Suprapubic skin (tissue), 4 donors: ENCODE results near the gene TMEM186. TPM values are rescaled to one million over a fixed set of nuclear protein-coding genes. Genes with fewer than 3 reads are reported as not detected.
"Not testable (repeated sequence)": the region's sequence is repeated elsewhere in the genome, so short reads cannot be mapped to it uniquely, and the experiment has no call there.

Experiments used
- DNase-seq, 2 donors: peaks; one replicate each; pipeline ENCODE4 v3.0.0-alpha.2; 2019; ENCODE audit warnings: low spot score in 2 of 2
- H3K27ac ChIP-seq: fragments of 200-600 bp; sonication (generic); one replicate; pipeline ENCODE4 v1.5.1; 2019
- H3K27me3 ChIP-seq: fragments of 200-600 bp; sonication (generic); one replicate; pipeline ENCODE4 v1.5.1; 2019
- H3K36me3 ChIP-seq: fragments of 200-600 bp; sonication (generic); one replicate; pipeline ENCODE4 v1.5.1; 2019
- H3K4me1 ChIP-seq: fragments of 200-600 bp; sonication (generic); one replicate; pipeline ENCODE4 v1.5.1; 2019
- H3K4me3 ChIP-seq: fragments of 200-600 bp; sonication (generic); one replicate; pipeline ENCODE4 v1.5.1; 2019; ENCODE audit warnings: mild to moderate bottlenecking
- H3K9me3 ChIP-seq: fragments of 200-600 bp; sonication (generic); one replicate; pipeline ENCODE4 v1.5.1; 2019
- CTCF ChIP-seq, 2 donors: fragments of 200-600 bp in 1 of 2; fragments of 450-650 bp in 1 of 2; sonication (generic) in 1 of 2; IDR thresholded peaks; one replicate each; pipeline ENCODE4 v1.5.1; 2016 to 2019; ENCODE audit warnings: antibody characterized with exemption in 2 of 2, mild to moderate bottlenecking in 1 of 2, moderate library complexity in 1 of 2
- EP300 ChIP-seq: sonication (generic); formaldehyde crosslinking; IDR thresholded peaks from one replicate; pipeline ENCODE4 v1.6.1; 2017; ENCODE audit warnings: antibody characterized with exemption
- POLR2A ChIP-seq, 2 donors: fragments of 450-650 bp; IDR thresholded peaks; one replicate each; pipeline ENCODE4 v1.6.1; 2017; ENCODE audit warnings: antibody characterized with exemption in 2 of 2, mild to moderate bottlenecking in 2 of 2, moderate library complexity in 2 of 2
- POLR2AphosphoS5 ChIP-seq, 3 donors: sonication (generic); formaldehyde crosslinking; IDR thresholded peaks; one replicate each; pipeline ENCODE4 v1.6.1; 2017; ENCODE audit warnings: antibody characterized with exemption in 3 of 3
- WGBS: methylation state at CpG from one replicate; pipeline ENCODE4 v1.1.5; 2018; 5-methylcytosine and 5-hydroxymethylcytosine counted together
- total RNA-seq, 4 donors: library from RNA; depleted of rRNA; stranded (reverse); fragments of >200 nt; gene quantifications; one replicate each; pipeline ENCODE4 v1.1.0, GENCODE V29; 2016

The TMEM186 gene
- total RNA-seq, result 1 to 10 TPM; 3.9 to 7.0 (median 5.0) TPM

- DNase-seq, result peak; percentile 96 to 97
- Histone ChIP-seq H3K27me3 (no peaks in the 10 kb centered on the region), H3K9me3 (no peaks in the 10 kb centered on the region), H3K27ac (peak within 1 kb of the TSS; percentile 83), H3K36me3 (peaks cover 9% of the 10 kb centered on the region), H3K4me3 (peak within 1 kb of the TSS; percentile 61), H3K4me1 (peaks cover 37% of the 10 kb centered on the region)
- under 1% methylated on average over 42 of the region's 61 CpGs for WGBS
- TF ChIP-seq EP300 (no peak), POLR2AphosphoS5 (IDR thresholded peaks at IDR 0.05) (peak; percentile 25 to 97 (median 72)), POLR2A (IDR thresholded peaks at IDR 0.05) (peak in 1 of 2 donors; percentile 20)
Measured at GRCh38 chr16:8797364-8798173, at the start of gene TMEM186, which contains the start of gene PMM2. TMEM186 (minus strand) TSS chr16:8797639; CDS start chr16:8797614, 25 bp downstream. PMM2 (plus strand) TSS chr16:8797839; CDS start chr16:8797883, 44 bp downstream.

- Histone ChIP-seq H3K27me3 (no peaks in the 10 kb centered on the region), H3K27ac (no peak overlapping the region), H3K36me3 (peaks cover 29% of the 10 kb centered on the region), H3K4me3 (no peak overlapping the region), H3K4me1 (peaks cover 11% of the 10 kb centered on the region), H3K9me3 (no peaks in the 10 kb centered on the region)
- DNase-seq, result no peak
- TF ChIP-seq CTCF (IDR thresholded peaks at IDR 0.05) (no peak), POLR2AphosphoS5 (IDR thresholded peaks at IDR 0.05) (no peak), POLR2A (IDR thresholded peaks at IDR 0.05) (no peak), EP300 (no peak)
- 76% methylated on average over 13 of the region's 13 CpGs for WGBS
Measured at GRCh38 chr16:8847145-8847544, 49.7 kb upstream of the TMEM186 start.

GRCh38 chr16:8846401-8846932 is 49.0 kb upstream of the TMEM186 start:
- TF ChIP-seq POLR2A (IDR thresholded peaks at IDR 0.05) (no peak), POLR2AphosphoS5 (IDR thresholded peaks at IDR 0.05) (no peak), CTCF (IDR thresholded peaks at IDR 0.05) (no peak), EP300 (no peak)
- H3K4me1 ChIP-seq, result peaks cover 11% of the 10 kb centered on the region
- no peaks in the 10 kb centered on the region for H3K27me3 ChIP-seq
- 90% methylated on average over 7 of the region's 10 CpGs for WGBS
- DNase-seq, result no peak
- peaks cover 29% of the 10 kb centered on the region for H3K36me3 ChIP-seq
- no peaks in the 10 kb centered on the region for H3K9me3 ChIP-seq
- H3K4me3 ChIP-seq, result no peak overlapping the region
- no peak overlapping the region for H3K27ac ChIP-seq

GRCh38 chr16:8845699-8846298 is 48.4 kb upstream of the TMEM186 start:
- no peaks in the 10 kb centered on the region for H3K9me3 ChIP-seq
- peaks cover 29% of the 10 kb centered on the region for H3K36me3 ChIP-seq
- no peak overlapping the region for H3K27ac ChIP-seq
- WGBS, result 84% methylated on average over 7 of the region's 7 CpGs
- H3K27me3 ChIP-seq, result no peaks in the 10 kb centered on the region
- DNase-seq, result no peak
- H3K4me3 ChIP-seq, result no peak overlapping the region
- H3K4me1 ChIP-seq, result peaks cover 11% of the 10 kb centered on the region
- no peak for TF ChIP-seq EP300
- no peak for TF ChIP-seq CTCF (IDR thresholded peaks at IDR 0.05)
- TF ChIP-seq POLR2AphosphoS5 (IDR thresholded peaks at IDR 0.05), result no peak
- no peak for TF ChIP-seq POLR2A (IDR thresholded peaks at IDR 0.05)

- not testable (repeated sequence) for DNase-seq, H3K4me3 ChIP-seq, H3K27ac ChIP-seq, H3K27me3 ChIP-seq, H3K4me1 ChIP-seq, H3K36me3 ChIP-seq, H3K9me3 ChIP-seq
- 78% methylated on average over 8 of the region's 12 CpGs for whole genome bisulfite sequencing
Measured at GRCh38 chr16:8843296-8843695, 45.9 kb upstream of the TMEM186 start.

GRCh38 chr16:8842016-8842415 is 44.6 kb upstream of the TMEM186 start:
- not testable (repeated sequence) for H3K4me1 ChIP-seq, H3K27ac ChIP-seq, H3K4me3 ChIP-seq, DNase-seq, H3K36me3 ChIP-seq, H3K9me3 ChIP-seq, H3K27me3 ChIP-seq
- 72% methylated on average over 4 of the region's 4 CpGs for WGBS

GRCh38 chr16:8837594-8837993 is 40.2 kb upstream of the TMEM186 start:
- not testable (repeated sequence) for H3K27ac ChIP-seq, DNase-seq
- 94% methylated on average over 15 of the region's 15 CpGs for WGBS

GRCh38 chr16:8836797-8837196 is 39.4 kb upstream of the TMEM186 start:
- H3K27me3 ChIP-seq, H3K4me1 ChIP-seq, H3K36me3 ChIP-seq, H3K27ac ChIP-seq, H3K4me3 ChIP-seq, DNase-seq, H3K9me3 ChIP-seq: not testable (repeated sequence)
- 88% methylated on average over 7 of the region's 7 CpGs for WGBS

More at GRCh38 chr16:8837594-8837993, 40.2 kb upstream of the TMEM186 start:
- H3K4me1 ChIP-seq, H3K36me3 ChIP-seq, H3K4me3 ChIP-seq, H3K9me3 ChIP-seq, H3K27me3 ChIP-seq: not testable (repeated sequence)
